ENCODE results near the gene WDR33. TPM values are rescaled to one million over a fixed set of nuclear protein-coding genes. Genes with fewer than 3 reads are reported as not detected.

WDR33 gene
- total and polyA plus RNA-seq, 9 of the 15 experiments (the other 6 are each of a cell fraction or from before 2014, with no cell fraction given) = 24.2 to 57.4 (median 38.4) TPM

- no peak for TF ChIP-seq KDM4B (IDR thresholded peaks at IDR 0.05; ENCODE audit: borderline replicate concordance in 2 of 2, low read depth in 1 of 2)
Measured at GRCh38 chr2:127660291-127660578, 150.7 kb downstream of the WDR33 start (continued).

DNA sequence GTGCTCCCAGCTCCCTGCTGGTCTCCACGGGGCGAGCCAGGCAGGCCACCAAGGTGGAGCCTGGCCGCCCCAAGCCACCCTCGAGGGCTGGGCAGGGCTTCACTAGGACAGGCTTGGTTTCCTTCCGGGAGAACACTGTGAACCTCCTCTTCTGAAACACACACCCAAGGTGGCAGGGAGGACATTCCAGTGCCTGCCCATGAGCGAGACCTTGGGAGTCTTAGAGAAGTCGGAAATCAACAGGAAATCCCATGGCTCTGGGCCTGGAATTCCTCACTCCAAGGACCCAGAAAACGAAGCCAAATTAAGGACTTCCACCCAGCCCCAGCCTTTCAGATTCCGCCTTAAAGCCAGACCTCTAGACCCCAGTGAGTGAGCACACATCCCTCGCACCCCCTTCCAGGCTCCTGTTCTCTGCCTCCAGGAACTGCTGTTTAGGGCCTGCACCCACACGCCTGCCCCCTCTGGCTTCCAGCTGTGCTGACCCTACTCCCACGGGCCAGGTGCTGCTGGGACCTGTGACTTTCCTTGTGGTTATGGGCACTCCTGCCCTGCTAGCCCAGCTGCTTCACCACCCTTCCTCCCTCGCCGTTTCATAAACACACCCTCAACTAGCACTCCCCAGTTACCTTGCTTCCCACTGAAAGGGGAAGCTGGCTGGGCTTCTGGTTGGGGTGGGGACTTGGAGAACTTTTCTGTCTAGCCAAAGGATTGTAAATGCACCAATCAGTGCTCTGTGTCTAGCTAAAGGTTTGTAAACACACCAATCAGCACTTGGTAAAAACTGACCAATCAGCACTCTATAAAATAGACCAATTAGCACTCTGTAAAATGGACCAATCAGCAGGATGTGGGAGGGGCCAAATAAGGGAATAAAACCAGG lies 151.3 kb downstream of the WDR33 start:
- intact Hi-C loops (cut with micrococcal nuclease) = no loop called here

More for the DNA sequence above, 151.3 kb downstream of the WDR33 start:
- ATAC-seq (peak; percentile 40), DNase-seq (ENCODE audit: extremely low read depth in 1 of 4, low spot score in 3 of 4) (no peak), FAIRE-seq (no peak)
- Histone ChIP-seq H3K9me3 (replicated peaks; ENCODE audit: control insufficient read depth, insufficient read depth, low read depth, low read length) (no peaks in the 10 kb centered on the region; the same call in 1 of the 2 replicates), H3K27ac (ENCODE audit: extremely low read depth, low read depth, low read length) (no peak overlapping the region), H3K9me1 (ENCODE audit: control insufficient read depth, insufficient read depth, low read length) (no peaks in the 10 kb centered on the region), H3K36me3 (ENCODE audit: control insufficient read depth, insufficient read depth, low read length) (no peaks in the 10 kb centered on the region), H3K9ac (ENCODE audit: insufficient read depth in 1 of 2, low read depth in 2 of 2, low read length in 2 of 2) (no peak overlapping the region), H3K4me2 (ENCODE audit: insufficient read depth, low read length) (no peak overlapping the region), H3K4me3 (no peak overlapping the region), H3K27me3 (ENCODE audit: control insufficient read depth in 2 of 2, insufficient read depth in 2 of 2, low read length in 2 of 2) (peaks cover 35 to 68% of the 10 kb centered on the region in 2 experiments), H2AFZ (ENCODE audit: low read depth, low read length) (no peak overlapping the region), H4K20me1 (replicated peaks; ENCODE audit: control insufficient read depth, insufficient read depth, low read length) (peaks cover 3% of the 10 kb centered on the region), H3K4me1 (replicated peaks in 1 of 2; ENCODE audit: control insufficient read depth in 2 of 2, insufficient read depth in 2 of 2, low read length in 2 of 2) (peaks cover 2 to 14% of the 10 kb centered on the region in 2 experiments; a peak in 3 of 5 replicates), H3K79me2 (ENCODE audit: control insufficient read depth, insufficient read depth, low read length) (no peaks in the 10 kb centered on the region)
- WGBS (ENCODE audit: insufficient coverage, low coverage, missing lambda C conversion rate) = 42% methylated on average over 13 of the region's 14 CpGs
- ChIA-PET POLR2A (interaction anchor here (0.6 to 0.9 kb wide), 2 partner anchors 9 to 362 kb away, joined by 3 read pairs; no protein-coding TSS in a partner anchor), CTCF (ENCODE audit: low intra/inter-chr PET ratio) (no interaction called here)
- TF ChIP-seq ZNF445 (CRISPR knock-in tag; IDR thresholded peaks at IDR 0.05; ENCODE audit: low read depth) = no peak
- no peak for TF ChIP-seq CTBP1 (IDR thresholded peaks at IDR 0.05; ENCODE audit: borderline replicate concordance)
- no peak for TF ChIP-seq DACH1 (IDR thresholded peaks at IDR 0.05; ENCODE audit: partially characterized antibody)
- no peak for TF ChIP-seq PYGO2 (tag; IDR thresholded peaks at IDR 0.05)
- TF ChIP-seq MTA2 (IDR thresholded peaks at IDR 0.05; ENCODE audit: low read depth) = no peak
- no peak for TF ChIP-seq GABPB2 (CRISPR knock-in tag; conservative IDR thresholded peaks at IDR 0.05)
- TF ChIP-seq ZNF316 (IDR thresholded peaks at IDR 0.05) = peak; percentile 85
- no peak for TF ChIP-seq IRF2 (CRISPR knock-in tag; IDR thresholded peaks at IDR 0.05)
- peak; percentile 53 for TF ChIP-seq MAFG (tag; conservative IDR thresholded peaks at IDR 0.05)
- no peak for TF ChIP-seq NFXL1 (CRISPR knock-in tag; IDR thresholded peaks at IDR 0.05)
- TF ChIP-seq HSF4 (CRISPR knock-in tag; IDR thresholded peaks at IDR 0.05; ENCODE audit: borderline replicate concordance) = no peak
- no peak for TF ChIP-seq MEF2D (tag; conservative IDR thresholded peaks at IDR 0.05; ENCODE audit: low read depth)
- TF ChIP-seq C11orf30 (IDR thresholded peaks at IDR 0.05; ENCODE audit: low read depth) = peak; percentile 72
- peak; percentile 86 for TF ChIP-seq NFYB (IDR thresholded peaks at IDR 0.05; ENCODE audit: extremely low read depth, insufficient read length)
- no peak for TF ChIP-seq WHSC1 (IDR thresholded peaks at IDR 0.05; ENCODE audit: low read length)
- TF ChIP-seq EGR1 (conservative IDR thresholded peaks at IDR 0.05) = no peak
- in situ Hi-C loops (cut with MboI) = no loop called here
- no TSS peak for BruUV-seq (replicated peaks)
